ENCODE results near the gene BCL2.

Gene BCL2

GRCh38 chr18:63286926-63287325 lies 32.6 kb downstream of the BCL2 start:
- DNase-seq (ENCODE audit: low spot score): no peak

GRCh38 chr18:63284827-63285733 lies 34.5 kb downstream of the BCL2 start:
- no peak for DNase-seq (ENCODE audit: low spot score)

GRCh38 chr18:63284173-63284799 lies 35.3 kb downstream of the BCL2 start:
- no peak for DNase-seq (ENCODE audit: low spot score)

DNA sequence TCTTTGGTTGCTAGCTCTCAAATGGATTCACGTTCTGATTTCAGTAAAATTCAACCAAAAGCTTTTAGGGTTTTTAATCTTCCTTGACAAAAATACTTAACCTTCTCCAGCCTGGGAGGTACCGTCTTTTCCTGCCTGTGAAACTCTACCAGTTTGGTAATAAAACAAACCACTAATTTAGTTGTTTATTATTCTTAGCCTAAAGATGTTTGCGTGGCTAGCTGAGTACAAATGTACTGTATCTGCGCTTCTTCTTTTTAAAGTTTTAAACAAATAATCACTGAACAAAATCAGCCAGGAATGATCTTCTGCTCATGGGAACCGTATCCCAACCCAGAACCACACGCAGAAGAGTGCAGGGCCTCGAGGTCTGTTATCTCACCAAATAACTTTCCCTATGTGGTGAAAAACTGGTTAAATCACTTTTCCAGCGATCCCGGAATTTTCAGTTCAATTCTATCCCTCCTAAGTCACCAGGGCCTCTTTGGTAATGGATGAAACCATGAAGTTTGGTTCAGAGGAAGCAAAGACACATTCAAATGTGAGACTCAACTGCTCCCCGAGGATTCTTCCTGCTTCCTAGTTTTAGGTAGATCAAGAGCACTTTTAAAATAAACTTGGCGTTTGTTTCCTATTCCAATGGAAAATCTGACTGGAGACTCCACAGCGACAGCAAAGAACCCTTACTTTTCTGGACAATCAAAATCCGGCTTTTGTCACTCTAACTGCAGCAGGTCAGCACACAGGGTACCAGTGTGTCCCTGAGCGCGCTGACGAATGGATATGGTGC lies 36.1 kb downstream of the BCL2 start:
- DNase-seq (ENCODE audit: low spot score): no peak

DNA sequence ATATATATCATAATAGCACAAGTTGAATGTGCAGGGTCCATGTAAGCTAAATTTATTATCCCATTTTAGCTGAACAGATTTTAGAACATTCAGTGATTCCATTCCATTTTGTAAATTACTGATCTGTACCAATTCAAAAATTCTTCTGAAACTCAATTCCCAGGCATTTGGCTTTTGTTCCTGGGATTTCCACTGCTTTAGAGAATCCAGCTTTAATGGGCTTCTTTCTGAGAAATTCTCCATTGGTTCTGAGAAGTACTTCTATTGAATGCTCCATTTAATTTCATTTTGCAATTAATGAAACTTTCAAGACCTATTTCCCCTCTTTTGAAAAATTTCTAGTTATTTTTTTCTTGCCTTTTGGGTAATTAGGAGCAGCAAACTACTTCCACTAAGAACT lies 36.8 kb downstream of the BCL2 start:
- DNase-seq (ENCODE audit: low spot score): no peak

- DNase-seq (ENCODE audit: low spot score): no peak
Observed at GRCh38 chr18:63273222-63273927, 46.2 kb downstream of the BCL2 start.

GRCh38 chr18:63272638-63273037 lies 46.9 kb downstream of the BCL2 start:
- no peak for DNase-seq (ENCODE audit: low spot score)

DNA sequence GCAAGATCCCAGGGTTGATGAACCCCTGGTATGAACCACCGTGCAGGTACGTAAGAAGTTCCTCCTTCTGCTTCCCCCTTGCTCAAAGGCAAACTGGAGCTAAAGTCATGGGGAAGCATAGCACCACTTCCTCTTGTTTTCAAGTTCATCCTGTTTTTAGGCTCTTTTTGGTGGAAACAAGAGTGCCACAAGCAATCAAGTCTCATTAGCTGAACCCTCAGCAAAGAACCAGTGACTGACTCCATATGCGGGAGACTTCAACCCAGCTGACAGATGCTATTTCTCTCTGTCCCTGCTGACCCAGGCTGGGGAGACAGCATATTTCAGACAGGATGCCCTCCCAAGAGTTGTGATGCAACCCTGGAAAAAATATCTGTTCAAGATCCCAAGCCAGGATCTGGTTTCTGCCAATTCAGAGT lies 47.7 kb downstream of the BCL2 start:
- no peak for DNase-seq (ENCODE audit: low spot score)

- DNase-seq (ENCODE audit: low spot score): no peak
Observed at GRCh38 chr18:63271148-63271547, 48.4 kb downstream of the BCL2 start.

- DNase-seq (ENCODE audit: low spot score): no peak
Observed at GRCh38 chr18:63267975-63268721, 51.4 kb downstream of the BCL2 start.

DNA sequence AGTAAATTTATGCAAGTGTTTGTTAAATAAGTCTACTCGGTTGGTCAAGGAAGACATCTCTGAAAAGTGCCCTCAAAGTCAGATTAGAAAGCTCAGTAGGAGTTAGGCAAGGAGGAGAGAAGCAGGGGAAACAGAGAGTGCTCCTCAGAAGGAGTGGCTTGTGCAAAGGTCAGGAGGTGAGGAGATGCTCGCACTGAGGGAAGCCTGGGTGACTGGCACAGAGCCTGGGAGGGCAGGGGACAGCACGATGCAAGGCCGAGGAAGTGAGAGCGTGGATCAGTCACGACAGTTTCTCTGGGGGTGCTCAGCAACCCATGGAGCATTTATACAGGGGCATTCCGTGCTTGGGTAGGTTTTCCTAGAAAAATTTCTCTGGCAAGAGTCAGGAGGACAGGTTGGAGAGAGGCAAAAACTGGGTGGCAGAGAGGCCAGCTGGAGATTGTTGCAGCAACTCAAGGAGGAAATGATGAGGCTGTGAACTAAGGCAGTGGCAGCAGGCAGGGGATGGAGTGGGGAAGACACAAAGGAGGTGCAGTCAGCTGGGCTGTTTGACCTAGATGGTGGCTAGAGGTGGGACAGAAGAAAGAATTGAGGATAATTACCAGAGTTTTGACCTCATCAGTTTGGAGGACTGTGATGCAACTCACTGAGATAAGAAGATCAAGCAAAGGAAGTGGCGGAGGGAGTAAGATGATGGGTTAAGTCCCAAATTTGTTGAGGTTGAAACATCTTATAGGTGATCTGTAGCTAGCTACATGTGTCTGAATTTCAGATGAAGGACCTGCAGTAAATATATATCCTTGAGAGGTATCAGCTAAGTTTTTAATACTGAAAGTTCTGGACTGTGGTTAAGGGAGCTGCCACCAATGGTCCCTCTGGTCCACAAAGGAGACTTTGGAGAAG lies 52.4 kb downstream of the BCL2 start:
- no peak for DNase-seq (ENCODE audit: low spot score)

DNA sequence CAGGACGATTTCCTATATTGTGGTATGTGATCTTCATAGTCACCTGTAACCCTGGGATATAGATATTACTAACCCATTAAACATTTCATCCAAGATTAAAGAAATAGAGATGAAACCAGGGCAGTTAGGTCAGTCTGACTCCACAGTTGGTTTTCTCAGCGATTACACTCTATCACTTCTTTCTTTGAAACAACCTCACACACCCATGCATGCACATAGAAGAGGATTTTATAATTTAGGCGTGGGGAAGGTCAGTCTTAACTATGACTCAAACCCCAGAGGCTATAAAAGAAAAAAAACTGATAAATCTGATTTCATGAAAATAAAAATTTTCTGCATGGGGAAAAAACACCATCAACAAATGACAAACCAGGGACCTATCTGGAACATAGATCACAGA lies 54.2 kb downstream of the BCL2 start:
- no peak for DNase-seq (ENCODE audit: low spot score)

- no peak for DNase-seq (ENCODE audit: low spot score)
Observed at GRCh38 chr18:63264871-63265270, 54.7 kb downstream of the BCL2 start.

DNA sequence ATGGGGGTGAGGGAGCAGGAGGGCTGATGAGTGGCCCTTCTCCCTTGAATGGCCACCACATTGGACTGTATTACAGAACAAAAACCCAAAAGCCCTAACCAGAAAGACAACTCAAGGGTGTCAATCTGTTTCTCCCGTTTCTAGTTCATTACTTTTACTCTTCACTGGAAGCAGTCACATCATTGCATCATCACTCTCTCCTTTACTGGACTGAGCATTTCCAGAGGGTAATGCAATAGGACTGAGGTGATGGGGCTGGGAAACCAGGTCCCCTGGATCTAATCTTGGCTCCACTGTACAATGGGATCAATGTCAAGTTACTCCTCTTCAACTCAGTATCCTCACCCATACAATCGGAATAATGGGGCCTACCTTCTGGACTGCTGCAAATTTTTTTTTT lies 56.1 kb downstream of the BCL2 start:
- DNase-seq (ENCODE audit: low spot score): no peak

- DNase-seq (ENCODE audit: low spot score): no peak
Observed at GRCh38 chr18:63262369-63263335, 56.9 kb downstream of the BCL2 start.

- DNase-seq (ENCODE audit: low spot score): no peak
Observed at GRCh38 chr18:63261029-63261428, 58.5 kb downstream of the BCL2 start.

- no peak for DNase-seq (ENCODE audit: low spot score)
Observed at GRCh38 chr18:63260380-63260754, 59.2 kb downstream of the BCL2 start.

- no peak for DNase-seq (ENCODE audit: low spot score)
Observed at GRCh38 chr18:63259567-63260379, 59.8 kb downstream of the BCL2 start.

Data from left forelimb (tissue), 1 donor.